Neutrophil (primary cell): ENCODE data around the gene PLPPR3.

Experiments
- H3K27ac ChIP-seq: fragments of 200-600 bp; sonication (generic); 2 replicates; pipeline ENCODE4 v1.5.1; 2016; ENCODE audit warnings: mild to moderate bottlenecking, moderate library complexity
- H3K27me3 ChIP-seq: fragments of 200-600 bp; sonication (generic); 2 replicates; pipeline ENCODE4 v1.6.0; 2016; ENCODE audit warnings: mild to moderate bottlenecking
- H3K36me3 ChIP-seq: fragments of 200-600 bp; sonication (generic); 2 replicates; pipeline ENCODE4 v1.5.1; 2017
- H3K4me1 ChIP-seq, 2 experiments: fragments of 200-600 bp in 1 of 2; sonication (generic) in 1 of 2; 1 replicate in 1 of 2; 2 replicates in 1 of 2; pipeline versions ENCODE4 v1.5.1 to v1.6.1; 2013 to 2016; ENCODE audit warnings: low read depth in 1 of 2, low read length in 1 of 2, mild to moderate bottlenecking in 1 of 2, moderate library complexity in 1 of 2; ENCODE audit not compliant: control insufficient read depth in 1 of 2, insufficient read depth in 1 of 2
- H3K4me3 ChIP-seq, 2 experiments: fragments of 200-600 bp in 1 of 2; sonication (generic) in 1 of 2; 1 replicate in 1 of 2; 2 replicates in 1 of 2; pipeline ENCODE4 v1.5.1; 2013 to 2016; ENCODE audit warnings: low read depth in 1 of 2, low read length in 1 of 2, mild to moderate bottlenecking in 1 of 2, moderate library complexity in 1 of 2
- H3K9me3 ChIP-seq: fragments of 200-600 bp; sonication (generic); 2 replicates; pipeline ENCODE4 v1.5.1; 2016
- CTCF ChIP-seq: fragments of 200-600 bp; sonication (generic); IDR thresholded peaks from 2 replicates; pipeline ENCODE4 v1.5.1; 2016; ENCODE audit warnings: antibody characterized with exemption

Gene PLPPR3

GRCh38 chr19:862581-863314, 41.0 kb upstream of the PLPPR3 start:
- H3K4me1 ChIP-seq = peaks cover 51 to 57% of the 10 kb centered on the region in 2 experiments
- no peaks in the 10 kb centered on the region for H3K9me3 ChIP-seq
- H3K4me3 ChIP-seq = peak overlapping the region; percentile 45 to 56
- peaks cover 38% of the 10 kb centered on the region for H3K27me3 ChIP-seq
- peaks cover 10% of the 10 kb centered on the region for H3K36me3 ChIP-seq
- peak overlapping the region; percentile 88 for H3K27ac ChIP-seq
- no peak for TF ChIP-seq CTCF

- TF ChIP-seq CTCF = peak; percentile 27
- H3K27me3 ChIP-seq = peaks cover 38% of the 10 kb centered on the region
- no peaks in the 10 kb centered on the region for H3K9me3 ChIP-seq
- peak overlapping the region; percentile 17 to 56 for H3K4me3 ChIP-seq
- peak overlapping the region; percentile 88 for H3K27ac ChIP-seq
- H3K4me1 ChIP-seq = peaks cover 58 to 60% of the 10 kb centered on the region in 2 experiments
- H3K36me3 ChIP-seq = peaks cover 2% of the 10 kb centered on the region
Measured at GRCh38 chr19:861756-862580, 40.2 kb upstream of the PLPPR3 start.

- no peaks in the 10 kb centered on the region for H3K9me3 ChIP-seq
- peak overlapping the region; percentile 39 for H3K27ac ChIP-seq
- peaks cover 38% of the 10 kb centered on the region for H3K27me3 ChIP-seq
- H3K4me3 ChIP-seq = peak overlapping the region; percentile 62 to 64
- H3K36me3 ChIP-seq = no peaks in the 10 kb centered on the region
- no peak for TF ChIP-seq CTCF
- peaks cover 59 to 60% of the 10 kb centered on the region in 2 experiments for H3K4me1 ChIP-seq
Measured at GRCh38 chr19:861141-861755, 39.5 kb upstream of the PLPPR3 start.

GRCh38 chr19:858868-859843, 37.4 kb upstream of the PLPPR3 start, which contains the start of gene CFD:
Gene CFD, plus strand, starts transcription at chr19:859664. Its CDS starts 26 bp downstream, at chr19:859690.
- no peak for TF ChIP-seq CTCF
- Histone ChIP-seq H3K4me1 (peaks cover 58% of the 10 kb centered on the region in 2 experiments), H3K27ac (peak within 1 kb of the TSS; percentile 87), H3K4me3 (peak within 1 kb of the TSS; percentile 62 to 64), H3K36me3 (no peaks in the 10 kb centered on the region), H3K27me3 (peaks cover 41% of the 10 kb centered on the region), H3K9me3 (no peaks in the 10 kb centered on the region)
